Activated CD8-positive, alpha-beta memory T cell treated with anti-CD3 and anti-CD28 coated beads, Interleukin-2, amount 50 U/mL, for 48 hours (primary cell): ENCODE data around the gene DLG4.

Source experiments
- DNase-seq: peaks from one replicate; pipeline ENCODE4 v3.0.0-alpha.2; 2020

Gene DLG4

GRCh38 chr17:7141824-7142223 is 77.8 kb downstream of the DLG4 start:
- no peak for DNase-seq

GRCh38 chr17:7139400-7139799 is 80.2 kb downstream of the DLG4 start:
- DNase-seq = no peak

GRCh38 chr17:7138800-7139381 is 80.7 kb downstream of the DLG4 start:
- DNase-seq = no peak

- DNase-seq = no peak
Observed at GRCh38 chr17:7137171-7137943, 82.3 kb downstream of the DLG4 start.
